Measurements from ENCODE around the gene UCMA. TPM values are rescaled to one million over a fixed set of nuclear protein-coding genes. Genes with fewer than 3 reads are reported as not detected.

UCMA gene
- total and polyA plus RNA-seq, 8 donors: not detected

- intact Hi-C loops (cut with DNase I; ENCODE audit: low total_unique reads): no loop called here
- Histone ChIP-seq H3K36me3 (no peaks in the 10 kb centered on the region), H3K27me3 (no peaks in the 10 kb centered on the region), H3K4me3 (no peak overlapping the region), H3K27ac (peak overlapping the region in 2 of 5 donors; percentile 14 to 42), H3K4me1 (peaks cover 0 to 21% (median 14%) of the 10 kb centered on the region in 4 donors), H3K9me3 (no peaks in the 10 kb centered on the region)
- WGBS, 5 donors: 35 to 50% (median 36%) methylated on average over 12 to 14 of the region's 14 CpGs
- TF ChIP-seq POLR2A (IDR thresholded peaks at IDR 0.05) (no peak), EP300 (IDR thresholded peaks at IDR 0.05) (no peak), CTCF (IDR thresholded peaks at IDR 0.05) (peak in 3 of 7 experiments; percentile 11 to 28 (median 17)), POLR2AphosphoS5 (IDR thresholded peaks at IDR 0.05) (no peak)
- DNase-seq: peak; percentile 49 to 50
Measured at GRCh38 chr10:13271552-13272163, 37.5 kb upstream of the UCMA start.

- no peak overlapping the region for H3K4me3 ChIP-seq
- H3K4me1 ChIP-seq: peaks cover 0 to 21% (median 14%) of the 10 kb centered on the region in 4 donors
- intact Hi-C loops (cut with DNase I; ENCODE audit: low total_unique reads): no loop called here
- peak overlapping the region in 1 of 5 donors; percentile 42 for H3K27ac ChIP-seq
- TF ChIP-seq POLR2AphosphoS5 (IDR thresholded peaks at IDR 0.05) (no peak), POLR2A (IDR thresholded peaks at IDR 0.05) (no peak), CTCF (IDR thresholded peaks at IDR 0.05) (no peak), EP300 (IDR thresholded peaks at IDR 0.05) (no peak)
- no peaks in the 10 kb centered on the region for H3K36me3 ChIP-seq
- no peaks in the 10 kb centered on the region for H3K27me3 ChIP-seq
- WGBS, 5 donors: 76 to 86% (median 81%) methylated on average over 9 of the region's 9 CpGs
- no peaks in the 10 kb centered on the region for H3K9me3 ChIP-seq
- peak in 1 of 2 donors; percentile 51 for DNase-seq
Measured at GRCh38 chr10:13270877-13271551, 36.8 kb upstream of the UCMA start.

GRCh38 chr10:13268841-13269240, 34.7 kb upstream of the UCMA start:
- Histone ChIP-seq H3K36me3 (no peaks in the 10 kb centered on the region), H3K4me1 (peaks cover 0 to 21% (median 14%) of the 10 kb centered on the region in 4 donors), H3K4me3 (no peak overlapping the region), H3K9me3 (no peaks in the 10 kb centered on the region), H3K27me3 (no peaks in the 10 kb centered on the region), H3K27ac (no peak overlapping the region)
- intact Hi-C loops (cut with DNase I; ENCODE audit: low total_unique reads): no loop called here
- DNase-seq: peak in 1 of 2 donors; percentile 31
- 17 to 61% (median 47%) methylated on average over 3 of the region's 3 CpGs for WGBS, 5 donors
- no peak for TF ChIP-seq POLR2A (IDR thresholded peaks at IDR 0.05)
- TF ChIP-seq EP300 (IDR thresholded peaks at IDR 0.05): no peak
- TF ChIP-seq CTCF (IDR thresholded peaks at IDR 0.05): no peak
- no peak for TF ChIP-seq POLR2AphosphoS5 (IDR thresholded peaks at IDR 0.05)

- no peak overlapping the region for H3K4me3 ChIP-seq
- 70 to 95% (median 82%) methylated on average over 4 of the region's 4 CpGs for WGBS, 5 donors
- peaks cover 0 to 21% (median 14%) of the 10 kb centered on the region in 4 donors for H3K4me1 ChIP-seq
- no peak for DNase-seq
- intact Hi-C loops (cut with DNase I; ENCODE audit: low total_unique reads): no loop called here
- no peaks in the 10 kb centered on the region for H3K36me3 ChIP-seq
- H3K27ac ChIP-seq: no peak overlapping the region
- H3K27me3 ChIP-seq: no peaks in the 10 kb centered on the region
- H3K9me3 ChIP-seq: no peaks in the 10 kb centered on the region
- TF ChIP-seq POLR2A (IDR thresholded peaks at IDR 0.05): no peak
Measured at GRCh38 chr10:13268310-13268709, 34.1 kb upstream of the UCMA start.

GRCh38 chr10:13263591-13263990, 29.4 kb upstream of the UCMA start:
- no peak for DNase-seq
- Histone ChIP-seq H3K27ac (no peak overlapping the region), H3K27me3 (no peaks in the 10 kb centered on the region), H3K4me1 (no peaks in the 10 kb centered on the region), H3K4me3 (no peak overlapping the region), H3K9me3 (peaks cover 0 to 4% (median 0%) of the 10 kb centered on the region in 4 donors), H3K36me3 (no peaks in the 10 kb centered on the region)
- WGBS, 5 donors: 70 to 84% (median 75%) methylated on average over 7 of the region's 7 CpGs
- intact Hi-C loops (cut with DNase I; ENCODE audit: low total_unique reads): no loop called here
- TF ChIP-seq EP300 (IDR thresholded peaks at IDR 0.05) (no peak), POLR2A (IDR thresholded peaks at IDR 0.05) (no peak), CTCF (IDR thresholded peaks at IDR 0.05) (no peak), POLR2AphosphoS5 (IDR thresholded peaks at IDR 0.05) (no peak)
